ENCODE measurements around the gene FOXA2. TPM values are rescaled to one million over a fixed set of nuclear protein-coding genes. Genes with fewer than 3 reads are reported as not detected.

The FOXA2 gene
- total and polyA plus RNA-seq, 2 donors (not counting 3 experiments of a cell fraction or from before 2014, with no cell fraction given): not detected

GRCh38 chr20:22568872-22569344, 15.5 kb downstream of the FOXA2 start:
- Histone ChIP-seq H3K36me3 (ENCODE audit: control insufficient read depth in 2 of 2, extremely low read depth in 1 of 2, insufficient read depth in 2 of 2, low read length in 2 of 2) (no peaks in the 10 kb centered on the region), H4K20me1 (replicated peaks; ENCODE audit: control insufficient read depth, extremely low read depth, insufficient read depth, low read length) (no peaks in the 10 kb centered on the region), H3K9ac (replicated peaks; ENCODE audit: extremely low read depth, insufficient read depth, low read length) (no peak overlapping the region), H2AFZ (ENCODE audit: low read depth, low read length) (no peak overlapping the region), H3K4me1 (ENCODE audit: control insufficient read depth, extremely low read depth, insufficient read depth, low read length) (no peaks in the 10 kb centered on the region), H3K9me3 (replicated peaks; ENCODE audit: control insufficient read depth, insufficient read depth, low read length) (no peaks in the 10 kb centered on the region), H3K4me3 (replicated peaks in 1 of 3; ENCODE audit: insufficient read depth in 1 of 3, low read depth in 1 of 3, low read length in 3 of 3) (no peak overlapping the region), H3K4me2 (ENCODE audit: insufficient read depth, low read length) (no peak overlapping the region), H3K27me3 (ENCODE audit: control insufficient read depth in 2 of 2, insufficient read depth in 2 of 2, low read length in 2 of 2) (peaks cover 76 to 86% of the 10 kb centered on the region in 2 experiments), H3K79me2 (ENCODE audit: control insufficient read depth, insufficient read depth, low read length) (no peaks in the 10 kb centered on the region), H3K27ac (ENCODE audit: insufficient read depth, low read depth, low read length) (no peak overlapping the region), H3K9me1 (replicated peaks; ENCODE audit: control insufficient read depth, extremely low read depth, insufficient read depth, low read length) (no peaks in the 10 kb centered on the region)
- dilution Hi-C loops (cut with MboI; ENCODE audit: extremely low pct_ligation_motif_present, low sequenced_read_pairs) (no loop called here), intact Hi-C loops (cut with micrococcal nuclease) (no loop called here)
- no TSS peak for BruUV-seq (replicated peaks)
- TF ChIP-seq POLR2AphosphoS5 (IDR thresholded peaks at IDR 0.05; ENCODE audit: insufficient read depth, low read depth, low read length) (no peak), FOS (IDR thresholded peaks at IDR 0.05; ENCODE audit: borderline replicate concordance, insufficient read depth, low read length) (no peak), POLR2A (IDR thresholded peaks at IDR 0.05; ENCODE audit: low read depth, low read length) (no peak), JUN (IDR thresholded peaks at IDR 0.05; ENCODE audit: borderline replicate concordance, insufficient read depth, insufficient read length, low read depth) (no peak), MYC (IDR thresholded peaks at IDR 0.05; ENCODE audit: low read depth, low read length) (no peak)
- TF ChIP-seq, protein P1, sequence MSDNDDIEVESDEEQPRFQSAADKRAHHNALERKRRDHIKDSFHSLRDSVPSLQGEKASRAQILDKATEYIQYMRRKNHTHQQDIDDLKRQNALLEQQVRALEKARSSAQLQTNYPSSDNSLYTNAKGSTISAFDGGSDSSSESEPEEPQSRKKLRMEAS (IDR thresholded peaks at IDR 0.05; ENCODE audit: insufficient read depth, insufficient read length): no peak
- TF ChIP-seq, protein P2, sequence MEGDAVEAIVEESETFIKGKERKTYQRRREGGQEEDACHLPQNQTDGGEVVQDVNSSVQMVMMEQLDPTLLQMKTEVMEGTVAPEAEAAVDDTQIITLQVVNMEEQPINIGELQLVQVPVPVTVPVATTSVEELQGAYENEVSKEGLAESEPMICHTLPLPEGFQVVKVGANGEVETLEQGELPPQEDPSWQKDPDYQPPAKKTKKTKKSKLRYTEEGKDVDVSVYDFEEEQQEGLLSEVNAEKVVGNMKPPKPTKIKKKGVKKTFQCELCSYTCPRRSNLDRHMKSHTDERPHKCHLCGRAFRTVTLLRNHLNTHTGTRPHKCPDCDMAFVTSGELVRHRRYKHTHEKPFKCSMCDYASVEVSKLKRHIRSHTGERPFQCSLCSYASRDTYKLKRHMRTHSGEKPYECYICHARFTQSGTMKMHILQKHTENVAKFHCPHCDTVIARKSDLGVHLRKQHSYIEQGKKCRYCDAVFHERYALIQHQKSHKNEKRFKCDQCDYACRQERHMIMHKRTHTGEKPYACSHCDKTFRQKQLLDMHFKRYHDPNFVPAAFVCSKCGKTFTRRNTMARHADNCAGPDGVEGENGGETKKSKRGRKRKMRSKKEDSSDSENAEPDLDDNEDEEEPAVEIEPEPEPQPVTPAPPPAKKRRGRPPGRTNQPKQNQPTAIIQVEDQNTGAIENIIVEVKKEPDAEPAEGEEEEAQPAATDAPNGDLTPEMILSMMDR (IDR thresholded peaks at IDR 0.05; ENCODE audit: extremely low read depth in 1 of 2, insufficient read depth in 1 of 2, low read depth in 1 of 2, low read length in 2 of 2): no peak
- FAIRE-seq: no peak
- ChIA-PET CTCF (no interaction called here), POLR2A (no interaction called here)
- no peak for DNase-seq (ENCODE audit: low read depth, low spot score)
